ENCODE results near the gene ZNF701. TPM values are rescaled to one million over a fixed set of nuclear protein-coding genes. Genes with fewer than 3 reads are reported as not detected.
A peak's percentile ranks its signal among the peaks of the same experiment; 100 is the strongest.
"Not testable (repeated sequence)": the region's sequence is repeated elsewhere in the genome, so short reads cannot be mapped to it uniquely, and the experiment has no call there.

Gene ZNF701
- total RNA-seq, 1 experiment from 2014 or later: 24.4 TPM

- Mint-ChIP-seq H3K4me1 (peaks cover 16 to 20% of the 10 kb centered on the region in 2 experiments), H3K27me3 (ENCODE audit: low read depth) (peaks cover 8% of the 10 kb centered on the region), H3K9me3 (no peaks in the 10 kb centered on the region), H3K27ac (no peak overlapping the region), H3K36me3 (ENCODE audit: insufficient read depth in 1 of 3, low read depth in 3 of 3) (peaks cover 0 to 16% (median 0%) of the 10 kb centered on the region in 3 experiments; a peak in 3 of 7 replicates), H3K4me3 (peak overlapping the region in 1 of 2 experiments; percentile 88; a peak in 2 of 5 replicates)
- no peak overlapping the region for H2BK12ac ChIP-seq (ENCODE audit: insufficient read length, low read depth, low read length)
- WGBS (ENCODE audit: extremely low coverage, insufficient read length, low lambda C conversion rate): no CpG with 5 or more reads among the region's 5 CpGs
- no peak overlapping the region for H3T11ph ChIP-seq (ENCODE audit: low read length)
- H3K79me2 ChIP-seq (ENCODE audit: insufficient read depth, low read length): no peaks in the 10 kb centered on the region
- H3K9me3 ChIP-seq (ENCODE audit: control insufficient read depth, low read depth, low read length): no peaks in the 10 kb centered on the region
- no peak overlapping the region for H3K9ac ChIP-seq (ENCODE audit: extremely low read depth, insufficient read length, low read length)
- no peak overlapping the region for H3K56ac ChIP-seq (ENCODE audit: insufficient read length, low read depth, low read length)
- no peak overlapping the region for H4K5ac ChIP-seq (ENCODE audit: insufficient read length, low read depth, low read length)
- no peak overlapping the region for H4K8ac ChIP-seq (replicated peaks; ENCODE audit: insufficient read length, low read depth, low read length)
- H3K79me1 ChIP-seq (ENCODE audit: insufficient read depth, low read depth, low read length, poor library complexity, severe bottlenecking): peaks cover 2% of the 10 kb centered on the region
- DNase-seq: no peak
- H2BK120ac ChIP-seq (ENCODE audit: low read depth, low read length, poor library complexity, severe bottlenecking): no peak overlapping the region
- TF ChIP-seq CTCF (conservative IDR thresholded peaks at IDR 0.05): no peak
- H2BK5ac ChIP-seq (ENCODE audit: insufficient read length, low read length): no peak overlapping the region
- no peak overlapping the region for H3K4me2 ChIP-seq (ENCODE audit: insufficient read depth, insufficient read length, low read length)
- H3K4ac ChIP-seq (ENCODE audit: low read depth, low read length): no peak overlapping the region
- no peak overlapping the region for H3K14ac ChIP-seq (ENCODE audit: insufficient read depth, low read length)
- H3K4me1 ChIP-seq (ENCODE audit: insufficient read depth, low read length): no peaks in the 10 kb centered on the region; the same call in 1 of the 2 replicates
- H3K27ac ChIP-seq (ENCODE audit: insufficient read length, low read depth, low read length): no peak overlapping the region
- H4K20me1 ChIP-seq (ENCODE audit: control insufficient read depth, insufficient read depth, insufficient read length): no peaks in the 10 kb centered on the region
- no peaks in the 10 kb centered on the region for H3K27me3 ChIP-seq (ENCODE audit: insufficient read depth, low read length)
- no peak overlapping the region for H3K23ac ChIP-seq (ENCODE audit: insufficient read length, low read depth, low read length)
- no peak overlapping the region for H2BK15ac ChIP-seq (ENCODE audit: low read depth, low read length)
- no peak overlapping the region for H2BK20ac ChIP-seq (ENCODE audit: low read depth, low read length, poor library complexity, severe bottlenecking)
- no peak overlapping the region for H2AFZ ChIP-seq (ENCODE audit: low read length)
- H3K18ac ChIP-seq (ENCODE audit: insufficient read length, low read depth, low read length): no peak overlapping the region
- no peak overlapping the region for H4K91ac ChIP-seq (ENCODE audit: insufficient read length, low read depth, low read length)
- peaks cover 15% of the 10 kb centered on the region for H3K23me2 ChIP-seq (ENCODE audit: insufficient read length, low read depth, low read length, poor library complexity, severe bottlenecking)
- no peak overlapping the region for H2AK5ac ChIP-seq (ENCODE audit: insufficient read length, low read length)
These were observed 36.2 kb upstream of the ZNF701 start for GRCh38 chr19:52533901-52534300.

GRCh38 chr19:52535385-52535770 is 34.7 kb upstream of the ZNF701 start:
- H4K8ac ChIP-seq (replicated peaks; ENCODE audit: insufficient read length, low read depth, low read length); H3K79me2 ChIP-seq (ENCODE audit: insufficient read depth, low read length); H3K56ac ChIP-seq (ENCODE audit: insufficient read length, low read depth, low read length); H2AK5ac ChIP-seq (ENCODE audit: insufficient read length, low read length); H3K27ac ChIP-seq (ENCODE audit: insufficient read length, low read depth, low read length); H4K20me1 ChIP-seq (ENCODE audit: control insufficient read depth, insufficient read depth, insufficient read length); H3K79me1 ChIP-seq (ENCODE audit: insufficient read depth, low read depth, low read length, poor library complexity, severe bottlenecking); H3K9me3 ChIP-seq (ENCODE audit: control insufficient read depth, low read depth, low read length); H3K18ac ChIP-seq (ENCODE audit: insufficient read length, low read depth, low read length); H3T11ph ChIP-seq (ENCODE audit: low read length); H3K9ac ChIP-seq (ENCODE audit: extremely low read depth, insufficient read length, low read length); H3K27me3 Mint-ChIP-seq (ENCODE audit: low read depth); H3K27me3 ChIP-seq (ENCODE audit: insufficient read depth, low read length); H2AFZ ChIP-seq (ENCODE audit: low read length); H2BK20ac ChIP-seq (ENCODE audit: low read depth, low read length, poor library complexity, severe bottlenecking); H2BK120ac ChIP-seq (ENCODE audit: low read depth, low read length, poor library complexity, severe bottlenecking); H2BK15ac ChIP-seq (ENCODE audit: low read depth, low read length); H3K23ac ChIP-seq (ENCODE audit: insufficient read length, low read depth, low read length); H2BK12ac ChIP-seq (ENCODE audit: insufficient read length, low read depth, low read length); H3K4me1 ChIP-seq (ENCODE audit: insufficient read depth, low read length); H3K4ac ChIP-seq (ENCODE audit: low read depth, low read length); H4K5ac ChIP-seq (ENCODE audit: insufficient read length, low read depth, low read length); H4K91ac ChIP-seq (ENCODE audit: insufficient read length, low read depth, low read length); H3K9me3 Mint-ChIP-seq; H3K14ac ChIP-seq (ENCODE audit: insufficient read depth, low read length); H2BK5ac ChIP-seq (ENCODE audit: insufficient read length, low read length): not testable (repeated sequence)
- H3K4me1 Mint-ChIP-seq: peaks cover 16 to 17% of the 10 kb centered on the region in 2 experiments
- peak overlapping the region; percentile 71 for H3K4me2 ChIP-seq (ENCODE audit: insufficient read depth, insufficient read length, low read length)
- DNase-seq: peak; percentile 69
- peak overlapping the region in 2 of 3 experiments; percentile 58 to 73; a peak in 1 of 7 replicates for H3K27ac Mint-ChIP-seq
- H3K4me3 Mint-ChIP-seq: peak overlapping the region; percentile 83 to 88
- no CpG with 5 or more reads among the region's 15 CpGs for WGBS (ENCODE audit: extremely low coverage, insufficient read length, low lambda C conversion rate)
- H3K36me3 Mint-ChIP-seq (ENCODE audit: insufficient read depth in 1 of 3, low read depth in 3 of 3): peaks cover 0 to 19% (median 0%) of the 10 kb centered on the region in 3 experiments; a peak in 3 of 7 replicates
- H3K23me2 ChIP-seq (ENCODE audit: insufficient read length, low read depth, low read length, poor library complexity, severe bottlenecking): peaks cover 15% of the 10 kb centered on the region
